ENCODE results near the gene MMAA. TPM values are rescaled to one million over a fixed set of nuclear protein-coding genes. Genes with fewer than 3 reads are reported as not detected.

Gene MMAA
- polyA plus RNA-seq, 3 donors, result 2.1 to 4.0 (median 2.5) TPM

GRCh38 chr4:145679991-145680455 lies 60.8 kb downstream of the MMAA start, which contains the start of gene C4orf51:
Gene C4orf51 (plus strand): TSS chr4:145680146. CDS start chr4:145680204, 58 bp downstream.
- 77% methylated on average over 6 of the region's 6 CpGs for WGBS (ENCODE audit: insufficient coverage)
- Histone ChIP-seq H3K79me2 (ENCODE audit: insufficient read depth, low read length) (no peaks in the 10 kb centered on the region), H3K9ac (ENCODE audit: insufficient read depth, low read length, poor library complexity, severe bottlenecking) (no peak within 1 kb of the TSS), H3K9me3 (replicated peaks in 1 of 2; ENCODE audit: control insufficient read depth in 1 of 2, insufficient read depth in 1 of 2, low read length in 2 of 2) (peaks cover 0 to 2% of the 10 kb centered on the region in 2 donors), H3K4me3 (replicated peaks in 1 of 3; ENCODE audit: low read depth in 2 of 3, low read length in 3 of 3) (no peak within 1 kb of the TSS), H3K4me1 (ENCODE audit: control insufficient read depth in 1 of 2, insufficient read depth in 2 of 2, low read length in 2 of 2) (no peaks in the 10 kb centered on the region), H3K27ac (ENCODE audit: low read depth in 1 of 2, low read length in 2 of 2) (no peak within 1 kb of the TSS), H3K27me3 (ENCODE audit: control insufficient read depth in 2 of 2, insufficient read depth in 2 of 2, low read length in 2 of 2) (no peaks in the 10 kb centered on the region), H2AFZ (ENCODE audit: insufficient read depth, low read depth, low read length, poor library complexity, severe bottlenecking) (no peak within 1 kb of the TSS), H3K36me3 (replicated peaks in 1 of 2; ENCODE audit: control insufficient read depth in 1 of 2, insufficient read depth in 2 of 2, low read length in 2 of 2) (no peaks in the 10 kb centered on the region), H3K4me2 (replicated peaks; ENCODE audit: extremely low read depth, low read length, poor library complexity, severe bottlenecking) (no peak within 1 kb of the TSS), H4K20me1 (ENCODE audit: insufficient read depth, low read length) (no peaks in the 10 kb centered on the region)
- DNase-seq, result no peak
- peaks cover 6 to 18% (median 12%) of the 10 kb centered on the region in 7 donors for H3K9me3 Mint-ChIP-seq
- intact Hi-C loops (cut with micrococcal nuclease), result no loop called here
- no peak within 1 kb of the TSS for H3K4me3 Mint-ChIP-seq
- H3K27me3 Mint-ChIP-seq (ENCODE audit: low read depth in 3 of 3), result peaks cover 0 to 4% (median 2%) of the 10 kb centered on the region in 3 donors
- no peak for TF ChIP-seq CTCF (IDR thresholded peaks at IDR 0.05)
- no peaks in the 10 kb centered on the region for H3K36me3 Mint-ChIP-seq
- no peaks in the 10 kb centered on the region for H3K4me1 Mint-ChIP-seq
- H3K27ac Mint-ChIP-seq, result no peak within 1 kb of the TSS

GRCh38 chr4:145680902-145681301 lies 61.7 kb downstream of the MMAA start:
- no peak for TF ChIP-seq CTCF (IDR thresholded peaks at IDR 0.05)
- no peaks in the 10 kb centered on the region for H3K4me1 ChIP-seq (ENCODE audit: control insufficient read depth in 1 of 2, insufficient read depth in 2 of 2, low read length in 2 of 2)
- H3K27me3 Mint-ChIP-seq (ENCODE audit: low read depth in 3 of 3), result peaks cover 0 to 2% (median 2%) of the 10 kb centered on the region in 3 donors
- no peaks in the 10 kb centered on the region for H3K36me3 ChIP-seq (replicated peaks in 1 of 2; ENCODE audit: control insufficient read depth in 1 of 2, insufficient read depth in 2 of 2, low read length in 2 of 2)
- no peak overlapping the region for H3K27ac Mint-ChIP-seq
- H3K4me3 Mint-ChIP-seq, result no peak overlapping the region
- intact Hi-C loops (cut with micrococcal nuclease), result no loop called here
- H3K36me3 Mint-ChIP-seq, result no peaks in the 10 kb centered on the region
- H3K9me3 ChIP-seq (replicated peaks in 1 of 2; ENCODE audit: control insufficient read depth in 1 of 2, insufficient read depth in 1 of 2, low read length in 2 of 2), result peaks cover 0 to 2% of the 10 kb centered on the region in 2 donors
- no peak for DNase-seq
- no peaks in the 10 kb centered on the region for H3K4me1 Mint-ChIP-seq
- H3K79me2 ChIP-seq (ENCODE audit: insufficient read depth, low read length), result no peaks in the 10 kb centered on the region
- H3K9me3 Mint-ChIP-seq, result peaks cover 6 to 15% (median 12%) of the 10 kb centered on the region in 7 donors
- no peaks in the 10 kb centered on the region for H3K27me3 ChIP-seq (ENCODE audit: control insufficient read depth in 2 of 2, insufficient read depth in 2 of 2, low read length in 2 of 2)
- no peak overlapping the region for H3K9ac ChIP-seq (ENCODE audit: insufficient read depth, low read length, poor library complexity, severe bottlenecking)
- 100% methylated on average over 1 of the region's 1 CpG for WGBS (ENCODE audit: insufficient coverage)
- H3K4me2 ChIP-seq (replicated peaks; ENCODE audit: extremely low read depth, low read length, poor library complexity, severe bottlenecking), result no peak overlapping the region
- H2AFZ ChIP-seq (ENCODE audit: insufficient read depth, low read depth, low read length, poor library complexity, severe bottlenecking), result no peak overlapping the region
- H4K20me1 ChIP-seq (ENCODE audit: insufficient read depth, low read length), result no peaks in the 10 kb centered on the region
- H3K27ac ChIP-seq (ENCODE audit: low read depth in 1 of 2, low read length in 2 of 2), result no peak overlapping the region
- H3K4me3 ChIP-seq (replicated peaks in 1 of 3; ENCODE audit: low read depth in 2 of 3, low read length in 3 of 3), result no peak overlapping the region
